BLaER1 treated with 17β-estradiol and CSF1 and Interleukin-3, amounts not matched to agents 10 nM and 100 nM (cell line): ENCODE data around the gene PCCA.
A peak's percentile ranks its signal among the peaks of the same experiment; 100 is the strongest.
"Not testable (repeated sequence)": the region's sequence is repeated elsewhere in the genome, so short reads cannot be mapped to it uniquely, and the experiment has no call there.

ENCODE experiments used
- H3K27ac ChIP-seq, 11 experiments: shearing (Covaris generic); formaldehyde crosslinking; 2 replicates each; pipeline ENCODE4 v1.8.1; 2022
- H3K27me3 ChIP-seq, 11 experiments: shearing (Covaris generic); formaldehyde crosslinking; 2 replicates each; pipeline ENCODE4 v1.8.1; 2022
- H3K36me3 ChIP-seq, 11 experiments: shearing (Covaris generic); formaldehyde crosslinking; 2 replicates each; pipeline ENCODE4 v1.8.1; 2022
- H3K4me1 ChIP-seq, 10 experiments: shearing (Covaris generic); formaldehyde crosslinking; 2 replicates each; pipeline ENCODE4 v1.8.1; 2022
- H3K4me2 ChIP-seq, 11 experiments: shearing (Covaris generic); formaldehyde crosslinking; 2 replicates each; pipeline ENCODE4 v1.8.1; 2022
- H3K4me3 ChIP-seq, 10 experiments: shearing (Covaris generic); formaldehyde crosslinking; 2 replicates each; pipeline ENCODE4 v1.8.1; 2022
- H3K9ac ChIP-seq, 11 experiments: shearing (Covaris generic); formaldehyde crosslinking; 2 replicates each; pipeline ENCODE4 v1.8.1; 2022
- H3K9me3 ChIP-seq, 11 experiments: shearing (Covaris generic); formaldehyde crosslinking; replicated peaks in 1 of 11; 2 replicates each; pipeline ENCODE4 v1.8.1; 2022
- H4K20me1 ChIP-seq, 11 experiments: shearing (Covaris generic); formaldehyde crosslinking; 2 replicates each; pipeline ENCODE4 v1.8.1; 2022
- Cebpa-rat ChIP-seq, 11 experiments: shearing (Covaris generic); IDR thresholded peaks; 2 replicates each; pipeline ENCODE4 v1.8.1; 2022

The PCCA gene

GRCh38 chr13:100130092-100130491, 41.2 kb downstream of the PCCA start:
- H3K9me3 ChIP-seq = no peaks in the 10 kb centered on the region
- TF ChIP-seq Cebpa-rat (IDR thresholded peaks at IDR 0.05) = no peak
- H3K4me2 ChIP-seq = peak overlapping the region in 3 of 11 experiments; percentile 40 to 74 (median 70); a peak in 6 of 22 replicates
- H3K36me3 ChIP-seq = no peaks in the 10 kb centered on the region
- H3K4me1 ChIP-seq = peaks cover 0 to 34% (median 10%) of the 10 kb centered on the region in 10 experiments; a peak in 11 of 20 replicates
- H4K20me1 ChIP-seq = no peaks in the 10 kb centered on the region
- no peaks in the 10 kb centered on the region for H3K27me3 ChIP-seq
- H3K9ac ChIP-seq = no peak overlapping the region
- no peak overlapping the region for H3K4me3 ChIP-seq
- peak overlapping the region in 1 of 11 experiments; percentile 40; a peak in 1 of 22 replicates for H3K27ac ChIP-seq

GRCh38 chr13:100130930-100131511, 42.1 kb downstream of the PCCA start:
- Histone ChIP-seq H3K9ac (no peak overlapping the region), H4K20me1 (no peaks in the 10 kb centered on the region), H3K36me3 (no peaks in the 10 kb centered on the region), H3K4me3 (no peak overlapping the region), H3K27ac (no peak overlapping the region), H3K9me3 (no peaks in the 10 kb centered on the region), H3K4me2 (no peak overlapping the region), H3K4me1 (peaks cover 0 to 34% (median 10%) of the 10 kb centered on the region in 10 experiments; a peak in 11 of 20 replicates), H3K27me3 (no peaks in the 10 kb centered on the region)
- no peak for TF ChIP-seq Cebpa-rat (IDR thresholded peaks at IDR 0.05)

GRCh38 chr13:100131863-100132574, 43.1 kb downstream of the PCCA start:
- Histone ChIP-seq H3K36me3 (no peaks in the 10 kb centered on the region), H3K4me1 (peaks cover 0 to 34% (median 10%) of the 10 kb centered on the region in 10 experiments; a peak in 11 of 20 replicates), H3K9me3 (no peaks in the 10 kb centered on the region), H3K4me2 (peak overlapping the region in 4 of 11 experiments; percentile 0 to 26 (median 10); a peak in 4 of 22 replicates), H3K27ac (peak overlapping the region in 1 of 11 experiments; percentile 21; a peak in 1 of 22 replicates), H3K27me3 (no peaks in the 10 kb centered on the region), H3K9ac (no peak overlapping the region), H4K20me1 (no peaks in the 10 kb centered on the region), H3K4me3 (no peak overlapping the region)
- TF ChIP-seq Cebpa-rat (IDR thresholded peaks at IDR 0.05) = no peak

GRCh38 chr13:100138859-100139491, 50.1 kb downstream of the PCCA start:
- H3K4me3 ChIP-seq = no peak overlapping the region
- 0 out of 22 replicates have a peak overlapping the region, but pooled peaks of 2 of the 11 experiments have one; percentile 11 to 17 for H3K4me2 ChIP-seq
- H3K9me3 ChIP-seq = peaks cover 0 to 16% (median 7%) of the 10 kb centered on the region in 11 experiments; a peak in 11 of 22 replicates
- H3K4me1 ChIP-seq = peaks cover 0 to 8% (median 2%) of the 10 kb centered on the region in 10 experiments; a peak in 6 of 20 replicates
- H3K36me3 ChIP-seq = 0 out of 22 replicates have a peak, but pooled peaks cover 0 to 3% (median 0%) of the 10 kb centered on the region in 11 experiments
- no peaks in the 10 kb centered on the region for H4K20me1 ChIP-seq
- no peak for TF ChIP-seq Cebpa-rat (IDR thresholded peaks at IDR 0.05)
- no peak overlapping the region for H3K27ac ChIP-seq
- H3K27me3 ChIP-seq = no peaks in the 10 kb centered on the region
- H3K9ac ChIP-seq = no peak overlapping the region

GRCh38 chr13:100139817-100140216, 50.9 kb downstream of the PCCA start:
- Histone ChIP-seq H3K4me3 (no peak overlapping the region), H3K4me1 (peaks cover 0 to 8% (median 2%) of the 10 kb centered on the region in 10 experiments; a peak in 6 of 20 replicates), H3K9me3 (peaks cover 0 to 17% (median 9%) of the 10 kb centered on the region in 11 experiments; a peak in 13 of 22 replicates), H3K27ac (no peak overlapping the region), H3K9ac (no peak overlapping the region), H4K20me1 (no peaks in the 10 kb centered on the region), H3K27me3 (no peaks in the 10 kb centered on the region), H3K36me3 (0 out of 22 replicates have a peak, but pooled peaks cover 0 to 3% (median 0%) of the 10 kb centered on the region in 11 experiments), H3K4me2 (no peak overlapping the region)
- TF ChIP-seq Cebpa-rat (IDR thresholded peaks at IDR 0.05) = no peak

GRCh38 chr13:100140441-100140840, 51.5 kb downstream of the PCCA start:
- no peak for TF ChIP-seq Cebpa-rat (IDR thresholded peaks at IDR 0.05)
- no peak overlapping the region for H3K4me2 ChIP-seq
- 0 out of 22 replicates have a peak, but pooled peaks cover 0 to 5% (median 0%) of the 10 kb centered on the region in 11 experiments for H3K36me3 ChIP-seq
- H3K9ac ChIP-seq = no peak overlapping the region
- H3K27me3 ChIP-seq = no peaks in the 10 kb centered on the region
- peaks cover 0 to 8% (median 2%) of the 10 kb centered on the region in 10 experiments; a peak in 6 of 20 replicates for H3K4me1 ChIP-seq
- H4K20me1 ChIP-seq = no peaks in the 10 kb centered on the region
- no peak overlapping the region for H3K27ac ChIP-seq
- peaks cover 0 to 23% (median 16%) of the 10 kb centered on the region in 11 experiments; a peak in 16 of 22 replicates for H3K9me3 ChIP-seq
- no peak overlapping the region for H3K4me3 ChIP-seq

GRCh38 chr13:100141461-100141961, 52.6 kb downstream of the PCCA start:
- not testable (repeated sequence) for H3K36me3 ChIP-seq, H3K27ac ChIP-seq, H3K9ac ChIP-seq, H4K20me1 ChIP-seq, H3K4me1 ChIP-seq, H3K27me3 ChIP-seq, H3K4me2 ChIP-seq, H3K4me3 ChIP-seq
- H3K9me3 ChIP-seq = peaks cover 10 to 33% (median 26%) of the 10 kb centered on the region in 11 experiments

- H3K4me2 ChIP-seq = no peak overlapping the region
- H4K20me1 ChIP-seq = no peaks in the 10 kb centered on the region
- H3K27me3 ChIP-seq = no peaks in the 10 kb centered on the region
- no peak for TF ChIP-seq Cebpa-rat (IDR thresholded peaks at IDR 0.05)
- no peak overlapping the region for H3K9ac ChIP-seq
- H3K36me3 ChIP-seq = peaks cover 0 to 7% (median 0%) of the 10 kb centered on the region in 11 experiments; a peak in 4 of 22 replicates
- H3K4me3 ChIP-seq = no peak overlapping the region
- H3K27ac ChIP-seq = no peak overlapping the region
- H3K9me3 ChIP-seq = peaks cover 20 to 34% (median 28%) of the 10 kb centered on the region in 11 experiments
- no peaks in the 10 kb centered on the region for H3K4me1 ChIP-seq
These were observed 57.6 kb downstream of the PCCA start for GRCh38 chr13:100146534-100146933.

GRCh38 chr13:100147825-100148224, 58.9 kb downstream of the PCCA start:
- H3K9ac ChIP-seq = no peak overlapping the region
- H3K4me2 ChIP-seq = no peak overlapping the region
- H3K9me3 ChIP-seq = peaks cover 20 to 34% (median 28%) of the 10 kb centered on the region in 11 experiments
- no peak overlapping the region for H3K4me3 ChIP-seq
- no peaks in the 10 kb centered on the region for H3K4me1 ChIP-seq
- no peaks in the 10 kb centered on the region for H4K20me1 ChIP-seq
- TF ChIP-seq Cebpa-rat (IDR thresholded peaks at IDR 0.05) = no peak
- H3K27ac ChIP-seq = no peak overlapping the region
- no peaks in the 10 kb centered on the region for H3K27me3 ChIP-seq
- peaks cover 0 to 7% (median 0%) of the 10 kb centered on the region in 11 experiments; a peak in 4 of 22 replicates for H3K36me3 ChIP-seq
